Fibroblast of lung (primary cell): Measurements from ENCODE around the gene KCP. TPM values are rescaled to one million over a fixed set of nuclear protein-coding genes. Genes with fewer than 3 reads are reported as not detected.

ENCODE experiments used
- DNase-seq, 2 donors: peaks; one replicate each; pipeline versions ENCODE4 v3.0.0 to v3.0.0-alpha.2; 2010; ENCODE audit warnings: low read depth in 2 of 2
- H2AFZ ChIP-seq: 2 replicates; pipeline ENCODE4 v1.5.1; 2012; ENCODE audit warnings: low read length, control low read depth, inconsistent platforms
- H3K27ac ChIP-seq: 2 replicates; pipeline ENCODE4 v1.5.1; 2011; ENCODE audit warnings: low read length, control low read depth; ENCODE audit not compliant: insufficient read depth
- H3K27me3 ChIP-seq: 2 replicates; pipeline ENCODE4 v1.5.1; 2011; ENCODE audit warnings: mild to moderate bottlenecking, low read length; ENCODE audit not compliant: control insufficient read depth, insufficient read depth
- H3K36me3 ChIP-seq: 2 replicates; pipeline ENCODE4 v1.5.1; 2011; ENCODE audit warnings: low read length; ENCODE audit not compliant: control insufficient read depth, insufficient read depth
- H3K4me1 ChIP-seq: 2 replicates; pipeline ENCODE4 v1.5.1; 2011; ENCODE audit warnings: low read length; ENCODE audit not compliant: control insufficient read depth, insufficient read depth; ENCODE audit errors: extremely low read depth
- H3K4me2 ChIP-seq: 2 replicates; pipeline ENCODE4 v1.5.1; 2011; ENCODE audit warnings: low read length, control low read depth; ENCODE audit not compliant: insufficient read depth; ENCODE audit errors: extremely low read depth
- H3K4me3 ChIP-seq, 4 experiments: fragments of 200-600 bp in 1 of 4; sonication (generic) in 1 of 4; replicated peaks in 1 of 4; 2 replicates each; pipeline ENCODE4 v1.5.1; 2011 to 2016; ENCODE audit warnings: low read length in 4 of 4, low read depth in 3 of 4, mild to moderate bottlenecking in 3 of 4, control low read depth in 2 of 4, inconsistent platforms in 1 of 4, mixed read lengths in 1 of 4; ENCODE audit not compliant: insufficient read depth in 1 of 4; ENCODE audit errors: control extremely low read depth in 1 of 4
- H3K79me2 ChIP-seq: 2 replicates; pipeline ENCODE4 v1.5.1; 2012; ENCODE audit warnings: mild to moderate bottlenecking, low read length, inconsistent platforms; ENCODE audit not compliant: control insufficient read depth, insufficient read depth
- H3K9ac ChIP-seq: 2 replicates; pipeline ENCODE4 v1.5.1; 2011; ENCODE audit warnings: mild to moderate bottlenecking, low read length, control low read depth; ENCODE audit not compliant: insufficient read depth
- H3K9me3 ChIP-seq: 2 replicates; pipeline ENCODE4 v1.5.1; 2012; ENCODE audit warnings: low read depth, low read length; ENCODE audit not compliant: control insufficient read depth, insufficient read depth
- H4K20me1 ChIP-seq: 2 replicates; pipeline ENCODE4 v1.5.1; 2011; ENCODE audit warnings: low read length; ENCODE audit not compliant: control insufficient read depth, insufficient read depth; ENCODE audit errors: extremely low read depth
- CTCF ChIP-seq, 2 donors: IDR thresholded peaks in 1 of 2; conservative IDR thresholded peaks in 1 of 2; 1 replicate in 1 of 2; 2 replicates in 1 of 2; pipeline ENCODE4 v1.5.1; 2011 to 2012; ENCODE audit warnings: low read length in 2 of 2, control low read depth in 1 of 2, inconsistent platforms in 1 of 2, low read depth in 1 of 2, mild to moderate bottlenecking in 1 of 2
- EZH2 ChIP-seq: IDR thresholded peaks from 2 replicates; pipeline ENCODE4 v1.5.1; 2012; ENCODE audit warnings: low read length, control low read depth, mild to moderate bottlenecking; ENCODE audit errors: missing control alignments
- polyA plus RNA-seq, 2 donors: library from polyadenylated mRNA; depleted of rRNA in 1 of 2; stranded (reverse) in 1 of 2; unstranded in 1 of 2; fragments of >200 nt; gene quantifications; 2 replicates each; pipeline ENCODE4 v1.2.1, GENCODE V29; 2011 to 2012; ENCODE audit warnings: missing spikeins in 1 of 2
- total RNA-seq: library from RNA; depleted of rRNA; stranded (reverse); fragments of >200 nt; gene quantifications from 2 replicates; pipeline ENCODE4 v1.2.1, GENCODE V29; 2014

Gene KCP
- total and polyA plus RNA-seq, 2 donors (not counting 1 experiment from before 2014, with no cell fraction given): 0.08 to 0.50 TPM

GRCh38 chr7:128879461-128879938 is 31.0 kb downstream of the KCP start:
- Histone ChIP-seq H3K27ac (no peak overlapping the region), H3K4me2 (no peak overlapping the region), H3K9me3 (no peaks in the 10 kb centered on the region), H3K4me1 (no peaks in the 10 kb centered on the region), H3K27me3 (no peaks in the 10 kb centered on the region), H2AFZ (no peak overlapping the region), H3K4me3 (no peak overlapping the region), H3K9ac (no peak overlapping the region), H3K36me3 (no peaks in the 10 kb centered on the region), H4K20me1 (no peaks in the 10 kb centered on the region), H3K79me2 (no peaks in the 10 kb centered on the region)
- no peak for DNase-seq
- TF ChIP-seq CTCF (conservative IDR thresholded peaks at IDR 0.05 in 1 of 2, IDR thresholded peaks at IDR 0.05 in 1 of 2; ENCODE audit: low read depth in 1 of 2, low read length in 2 of 2) (no peak), EZH2 (no peak)

- Histone ChIP-seq H3K27me3 (no peaks in the 10 kb centered on the region), H3K27ac (no peak overlapping the region), H3K79me2 (no peaks in the 10 kb centered on the region), H3K9me3 (no peaks in the 10 kb centered on the region), H3K36me3 (no peaks in the 10 kb centered on the region), H3K4me2 (no peak overlapping the region), H3K9ac (no peak overlapping the region), H4K20me1 (no peaks in the 10 kb centered on the region), H2AFZ (no peak overlapping the region), H3K4me3 (no peak overlapping the region), H3K4me1 (no peaks in the 10 kb centered on the region)
- TF ChIP-seq EZH2 (no peak), CTCF (conservative IDR thresholded peaks at IDR 0.05 in 1 of 2, IDR thresholded peaks at IDR 0.05 in 1 of 2; ENCODE audit: low read depth in 1 of 2, low read length in 2 of 2) (no peak)
- DNase-seq: no peak
These were observed 32.0 kb downstream of the KCP start for GRCh38 chr7:128878226-128879105.

GRCh38 chr7:128877756-128878120 is 32.8 kb downstream of the KCP start:
- no peak overlapping the region for H2AFZ ChIP-seq
- H3K79me2 ChIP-seq: no peaks in the 10 kb centered on the region

More at GRCh38 chr7:128877756-128878120, 32.8 kb downstream of the KCP start:
- Histone ChIP-seq H3K4me2 (no peak overlapping the region), H3K9ac (no peak overlapping the region), H3K4me1 (no peaks in the 10 kb centered on the region), H3K36me3 (no peaks in the 10 kb centered on the region), H4K20me1 (no peaks in the 10 kb centered on the region), H3K27me3 (no peaks in the 10 kb centered on the region), H3K4me3 (no peak overlapping the region), H3K9me3 (no peaks in the 10 kb centered on the region), H3K27ac (no peak overlapping the region)
- no peak for DNase-seq
- TF ChIP-seq CTCF (conservative IDR thresholded peaks at IDR 0.05 in 1 of 2, IDR thresholded peaks at IDR 0.05 in 1 of 2; ENCODE audit: low read depth in 1 of 2, low read length in 2 of 2): no peak
- TF ChIP-seq EZH2: no peak
